ENCODE results near the gene CAB39.

Gene CAB39

GRCh38 chr2:230863442-230864121 lies 150.9 kb downstream of the CAB39 start:
- no peak for DNase-seq (ENCODE audit: low read depth in 2 of 2)

GRCh38 chr2:230864122-230864604 lies 151.5 kb downstream of the CAB39 start:
- DNase-seq (ENCODE audit: low read depth in 2 of 2): no peak

- peak; percentile 49 to 52 for DNase-seq (ENCODE audit: low read depth in 2 of 2)
Measured at GRCh38 chr2:230864605-230865306, 152.1 kb downstream of the CAB39 start, which contains the start of gene ITM2C. Gene ITM2C, plus strand, starts transcription at chr2:230864942. Its CDS starts 84 bp downstream, at chr2:230865026.

GRCh38 chr2:230865307-230865765 lies 152.7 kb downstream of the CAB39 start:
- no peak for DNase-seq (ENCODE audit: low read depth in 2 of 2)

- DNase-seq (ENCODE audit: low read depth in 2 of 2): no peak
Measured at GRCh38 chr2:230865766-230866755, 153.4 kb downstream of the CAB39 start.

- DNase-seq (ENCODE audit: low read depth in 2 of 2): peak in 1 of 2 donors; percentile 48
Measured at GRCh38 chr2:230866756-230867523, 154.3 kb downstream of the CAB39 start.

GRCh38 chr2:230868161-230868946 lies 155.7 kb downstream of the CAB39 start:
- DNase-seq (ENCODE audit: low read depth in 2 of 2): no peak

- DNase-seq (ENCODE audit: low read depth in 2 of 2): no peak
Measured at GRCh38 chr2:230868947-230869913, 156.6 kb downstream of the CAB39 start.

- DNase-seq (ENCODE audit: low read depth in 2 of 2): no peak
Measured at GRCh38 chr2:230869914-230870543, 157.4 kb downstream of the CAB39 start.

Data from activated CD8-positive, alpha-beta memory T cell treated with anti-CD3 and anti-CD28 coated beads for 4 hours (primary cell).